Mononuclear cell (primary cell): ENCODE measurements around the gene CNN2. TPM values are rescaled to one million over a fixed set of nuclear protein-coding genes. Genes with fewer than 3 reads are reported as not detected.
A peak's percentile ranks its signal among the peaks of the same experiment; 100 is the strongest.

Experiments used
- H3K27me3 ChIP-seq: 2 replicates; pipeline ENCODE4 v1.6.0; 2011; ENCODE audit warnings: low read length, control low read depth; ENCODE audit not compliant: insufficient read depth
- H3K4me1 ChIP-seq: 2 replicates; pipeline ENCODE4 v1.5.1; 2011; ENCODE audit warnings: mild to moderate bottlenecking, low read length, control low read depth; ENCODE audit not compliant: insufficient read depth
- H3K4me3 ChIP-seq: 2 replicates; pipeline ENCODE4 v1.5.1; 2011; ENCODE audit warnings: mild to moderate bottlenecking, low read length, moderate library complexity
- H3K9me3 ChIP-seq: 2 replicates; pipeline ENCODE4 v1.5.1; 2011; ENCODE audit warnings: low read depth, mild to moderate bottlenecking, control low read depth, low read length
- total RNA-seq: library from RNA; depleted of rRNA; stranded (reverse); fragments of >200 nt; gene quantifications from one replicate; pipeline ENCODE4 v1.2.3, GENCODE V29; 2012

CNN2 gene
- total RNA-seq, 1 donor, result 152 TPM

GRCh38 chr19:1055886-1056620 lies 29.6 kb downstream of the CNN2 start:
- Histone ChIP-seq H3K4me1 (no peaks in the 10 kb centered on the region), H3K27me3 (no peaks in the 10 kb centered on the region), H3K9me3 (no peaks in the 10 kb centered on the region), H3K4me3 (no peak overlapping the region)

GRCh38 chr19:1057176-1057855 lies 30.9 kb downstream of the CNN2 start:
- Histone ChIP-seq H3K9me3 (no peaks in the 10 kb centered on the region), H3K4me1 (no peaks in the 10 kb centered on the region), H3K27me3 (no peaks in the 10 kb centered on the region), H3K4me3 (no peak overlapping the region)

GRCh38 chr19:1058112-1058511 lies 31.7 kb downstream of the CNN2 start:
- H3K4me3 ChIP-seq, result no peak overlapping the region
- H3K4me1 ChIP-seq, result no peaks in the 10 kb centered on the region
- no peaks in the 10 kb centered on the region for H3K9me3 ChIP-seq
- H3K27me3 ChIP-seq, result no peaks in the 10 kb centered on the region

DNA sequence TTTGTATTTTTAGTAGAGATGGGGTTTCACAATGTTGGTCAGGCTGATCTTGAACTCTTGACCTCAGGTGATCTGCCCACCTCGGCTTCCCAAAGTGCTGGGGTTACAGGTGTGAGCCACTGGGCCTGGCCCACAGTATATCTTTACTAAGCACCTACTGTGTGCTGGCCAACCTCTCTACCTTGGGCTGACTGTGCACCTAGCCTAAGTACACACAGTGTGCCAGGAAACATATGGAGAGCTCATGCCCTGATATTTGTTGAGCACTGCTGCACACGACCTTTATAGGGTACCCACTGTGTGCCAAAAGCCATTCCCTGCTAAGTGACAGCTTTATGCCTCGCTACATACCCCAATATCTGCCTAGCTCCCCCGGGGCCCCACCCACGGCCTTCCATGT lies 34.3 kb downstream of the CNN2 start:
- no peak overlapping the region for H3K4me3 ChIP-seq
- H3K9me3 ChIP-seq, result no peaks in the 10 kb centered on the region
- no peaks in the 10 kb centered on the region for H3K27me3 ChIP-seq
- H3K4me1 ChIP-seq, result peaks cover 24% of the 10 kb centered on the region

DNA sequence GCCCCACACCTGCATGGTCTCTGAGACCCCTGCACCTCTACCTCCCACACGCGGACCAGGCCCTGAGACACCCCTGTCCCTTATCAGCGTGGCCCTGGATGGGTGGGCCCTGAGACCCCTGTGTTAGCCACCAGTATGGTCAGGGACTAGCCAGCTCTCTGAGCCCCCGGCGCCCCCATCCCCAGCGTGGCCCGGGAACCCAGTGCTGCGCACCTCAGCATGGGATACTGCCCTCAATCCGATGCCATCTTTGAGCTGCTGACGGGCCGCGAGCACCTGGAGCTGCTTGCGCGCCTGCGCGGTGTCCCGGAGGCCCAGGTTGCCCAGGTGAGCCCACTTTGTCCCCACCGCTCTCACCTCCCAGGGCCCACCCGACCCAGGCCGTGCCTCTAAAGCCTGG lies 35.6 kb downstream of the CNN2 start:
- no peaks in the 10 kb centered on the region for H3K9me3 ChIP-seq
- H3K4me3 ChIP-seq, result no peak overlapping the region
- peaks cover 36% of the 10 kb centered on the region for H3K4me1 ChIP-seq
- H3K27me3 ChIP-seq, result no peaks in the 10 kb centered on the region

- Histone ChIP-seq H3K27me3 (no peaks in the 10 kb centered on the region), H3K4me3 (no peak overlapping the region), H3K4me1 (peaks cover 36% of the 10 kb centered on the region), H3K9me3 (no peaks in the 10 kb centered on the region)
Measured at GRCh38 chr19:1062387-1063029, 36.1 kb downstream of the CNN2 start.

GRCh38 chr19:1063030-1063908 lies 36.9 kb downstream of the CNN2 start:
- no peaks in the 10 kb centered on the region for H3K27me3 ChIP-seq
- H3K9me3 ChIP-seq, result no peaks in the 10 kb centered on the region
- H3K4me1 ChIP-seq, result peaks cover 38% of the 10 kb centered on the region
- no peak overlapping the region for H3K4me3 ChIP-seq

DNA sequence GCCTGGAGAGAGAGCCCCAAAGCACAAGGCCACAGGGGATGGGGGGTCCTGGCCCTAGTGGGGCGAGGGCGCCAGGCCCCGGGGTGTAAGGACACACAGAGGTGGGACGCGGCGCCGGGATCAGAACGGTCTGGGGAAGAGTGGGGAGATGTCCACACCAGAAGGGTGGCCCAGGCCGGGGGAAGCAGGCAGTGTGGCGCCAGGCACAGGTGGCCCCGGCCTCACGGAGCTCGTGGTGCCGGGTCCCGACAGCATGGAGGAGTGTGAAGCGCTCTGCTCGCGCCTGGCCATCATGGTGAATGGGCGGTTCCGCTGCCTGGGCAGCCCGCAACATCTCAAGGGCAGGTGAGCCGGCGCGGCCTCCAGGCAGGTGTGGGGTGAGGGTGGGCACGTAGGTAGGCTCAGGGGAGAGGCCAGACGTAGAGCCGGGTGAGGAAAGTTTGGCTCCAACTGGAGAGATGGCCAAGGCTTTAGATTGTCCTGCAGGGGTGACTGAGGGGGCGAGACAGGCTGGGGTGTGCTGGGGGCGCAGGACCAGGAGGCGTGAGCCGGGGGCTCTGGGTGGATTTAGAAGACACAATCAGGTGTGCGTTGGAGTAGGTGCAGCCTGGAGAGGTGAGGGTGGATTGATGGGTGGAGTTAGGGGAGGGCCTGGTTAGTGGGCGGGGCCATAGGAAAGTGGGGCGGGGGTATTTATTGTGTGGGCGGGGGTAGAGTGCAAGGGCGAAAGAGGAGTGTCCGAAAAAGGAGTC lies 37.7 kb downstream of the CNN2 start:
- no peak overlapping the region for H3K4me3 ChIP-seq
- no peaks in the 10 kb centered on the region for H3K27me3 ChIP-seq
- no peaks in the 10 kb centered on the region for H3K9me3 ChIP-seq
- H3K4me1 ChIP-seq, result peaks cover 46% of the 10 kb centered on the region

GRCh38 chr19:1064661-1065605 lies 38.5 kb downstream of the CNN2 start:
- H3K27me3 ChIP-seq, result no peaks in the 10 kb centered on the region
- no peaks in the 10 kb centered on the region for H3K9me3 ChIP-seq
- H3K4me1 ChIP-seq, result peaks cover 54% of the 10 kb centered on the region
- H3K4me3 ChIP-seq, result no peak overlapping the region

DNA sequence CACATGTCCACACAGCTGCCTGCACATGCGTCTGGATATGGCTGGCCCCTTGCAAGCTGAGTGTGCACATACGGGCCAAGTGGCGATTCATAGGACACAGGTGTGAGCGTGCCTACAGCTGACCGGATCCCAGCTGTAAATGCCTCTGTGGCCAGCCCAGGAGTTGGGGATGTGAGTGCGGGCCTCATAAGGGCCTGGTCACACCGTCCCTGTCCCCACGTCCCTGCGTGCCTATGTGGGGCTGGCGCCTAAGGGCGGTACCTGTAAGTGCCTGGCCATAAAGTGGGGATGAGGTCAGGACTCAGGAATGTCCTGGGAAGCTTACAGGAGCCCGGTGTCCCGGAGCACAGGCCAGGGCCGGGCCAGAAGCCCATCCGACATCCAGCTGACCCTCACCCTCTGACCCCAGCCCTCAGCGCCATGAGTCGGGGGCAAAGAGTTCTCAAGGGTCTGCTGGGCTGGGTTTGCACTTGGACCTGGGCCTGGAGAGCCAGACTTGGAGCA lies 39.2 kb downstream of the CNN2 start:
- Histone ChIP-seq H3K4me1 (peaks cover 61% of the 10 kb centered on the region), H3K4me3 (no peak overlapping the region), H3K9me3 (no peaks in the 10 kb centered on the region), H3K27me3 (no peaks in the 10 kb centered on the region)

- Histone ChIP-seq H3K4me3 (peak overlapping the region; percentile 98), H3K9me3 (no peaks in the 10 kb centered on the region), H3K27me3 (no peaks in the 10 kb centered on the region), H3K4me1 (peaks cover 66% of the 10 kb centered on the region)
Measured at GRCh38 chr19:1066251-1066747, 39.9 kb downstream of the CNN2 start.

DNA sequence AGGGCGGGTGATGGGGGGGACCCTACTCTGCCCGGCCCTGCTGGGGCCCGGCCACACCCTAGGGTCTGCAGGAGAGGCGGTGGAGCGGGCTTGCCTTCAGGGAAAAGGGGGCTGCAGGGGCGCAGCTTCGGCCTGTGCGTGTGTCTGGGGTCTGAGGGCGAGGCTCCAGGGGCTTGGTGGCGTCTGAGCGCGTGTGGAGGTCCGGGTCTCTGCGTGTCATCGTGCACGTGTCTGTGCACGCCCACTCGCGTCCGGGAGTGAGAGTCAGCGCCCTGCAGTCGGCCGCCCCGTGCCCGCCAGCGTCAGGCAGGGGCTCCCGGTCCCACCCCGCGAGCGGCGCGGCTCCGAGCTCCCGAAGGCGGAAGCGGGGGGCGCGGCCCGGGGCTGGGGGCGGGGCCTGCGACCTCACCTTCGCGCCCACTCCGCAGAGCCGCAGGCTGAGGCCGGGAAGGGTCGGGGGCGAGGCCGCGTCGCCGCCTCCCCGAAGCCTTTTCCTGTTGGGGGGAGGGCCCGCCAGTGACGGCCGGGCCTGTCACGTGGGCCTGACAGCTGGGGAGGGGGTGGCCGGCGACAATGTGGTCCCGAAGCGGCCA lies 40.4 kb downstream of the CNN2 start, which contains the start of gene ARHGAP45:
Gene ARHGAP45, plus strand, starts transcription at position 420 of the 593 bp plus-strand sequence. CDS start 239 bp downstream, outside the sequence.
- peak within 1 kb of the TSS; percentile 98 for H3K4me3 ChIP-seq
- H3K27me3 ChIP-seq, result no peaks in the 10 kb centered on the region
- H3K4me1 ChIP-seq, result peaks cover 70% of the 10 kb centered on the region
- no peaks in the 10 kb centered on the region for H3K9me3 ChIP-seq
